GM12878 (cell line): ENCODE measurements around the gene GID8. TPM values are rescaled to one million over a fixed set of nuclear protein-coding genes. Genes with fewer than 3 reads are reported as not detected.

Source experiments
- BMI1 ChIP-seq: fragments of 450-650 bp; IDR thresholded peaks from 2 replicates; pipeline ENCODE4 v1.6.1; 2016; ENCODE audit warnings: mild to moderate bottlenecking, moderate library complexity, borderline replicate concordance
- BRCA1 ChIP-seq: IDR thresholded peaks from 2 replicates; pipeline ENCODE4 v1.6.1; 2011; ENCODE audit warnings: low read depth, low read length, improper control_type of control experiment
- CBX5 ChIP-seq: sonication (generic); IDR thresholded peaks from 2 replicates; pipeline ENCODE4 v1.6.1; 2016; ENCODE audit warnings: low read depth, moderate library complexity, mild to moderate bottlenecking, inconsistent platforms
- EP300 ChIP-seq, 2 experiments: fragments of 150-350 bp in 1 of 2; IDR thresholded peaks; 2 replicates each; pipeline ENCODE4 v1.6.1; 2011 to 2012; ENCODE audit warnings: low read depth in 2 of 2, low read length in 2 of 2, borderline replicate concordance in 1 of 2, improper control_type of control experiment in 1 of 2, inconsistent platforms in 1 of 2; ENCODE audit not compliant: control insufficient read depth in 1 of 2
- FOXK2 ChIP-seq: fragments of 450-650 bp; IDR thresholded peaks from 2 replicates; pipeline ENCODE4 v1.6.1; 2017; ENCODE audit warnings: mild to moderate bottlenecking, moderate library complexity
- IKZF1 ChIP-seq: fragments of 450-650 bp; conservative IDR thresholded peaks from 2 replicates; pipeline ENCODE4 v1.6.1; 2017; ENCODE audit warnings: antibody characterized with exemption, mild to moderate bottlenecking
- KLF5 ChIP-seq: fragments of 450-650 bp; IDR thresholded peaks from 2 replicates; pipeline ENCODE4 v1.6.1; 2014; ENCODE audit warnings: mild to moderate bottlenecking; ENCODE audit not compliant: partially characterized antibody
- MEF2B ChIP-seq: fragments of 450-650 bp; IDR thresholded peaks from 2 replicates; pipeline ENCODE4 v1.6.1; 2018; ENCODE audit warnings: mild to moderate bottlenecking, moderate library complexity; ENCODE audit not compliant: partially characterized antibody, poor library complexity, severe bottlenecking
- NBN ChIP-seq: fragments of 450-650 bp; IDR thresholded peaks from 2 replicates; pipeline ENCODE4 v1.6.1; 2016
- PAX5 ChIP-seq: IDR thresholded peaks from 2 replicates; pipeline ENCODE4 v1.6.1; 2011; ENCODE audit warnings: low read depth, low read length, borderline replicate concordance
- RB1 ChIP-seq: fragments of 450-650 bp; formaldehyde crosslinking; IDR thresholded peaks from 2 replicates; pipeline ENCODE4 v1.6.1; 2017; ENCODE audit warnings: mild to moderate bottlenecking, borderline replicate concordance
- RELA ChIP-seq: fragments of 450-650 bp; IDR thresholded peaks from 2 replicates; pipeline ENCODE4 v1.8.0; 2014; ENCODE audit warnings: borderline replicate concordance; ENCODE audit not compliant: partially characterized antibody
- SIX5 ChIP-seq: IDR thresholded peaks from 2 replicates; pipeline ENCODE4 v1.6.1; 2011; ENCODE audit warnings: mild to moderate bottlenecking, low read depth, low read length, moderate library complexity; ENCODE audit not compliant: severe bottlenecking
- SMARCA5 ChIP-seq: fragments of 450-650 bp; IDR thresholded peaks from 2 replicates; pipeline ENCODE4 v1.6.1; 2017; ENCODE audit warnings: mild to moderate bottlenecking
- SRF ChIP-seq, 2 experiments: IDR thresholded peaks; 2 replicates each; pipeline ENCODE4 v1.6.1; 2011; ENCODE audit warnings: low read depth in 2 of 2, low read length in 2 of 2, mild to moderate bottlenecking in 1 of 2, moderate library complexity in 1 of 2
- ZBED1 ChIP-seq: IDR thresholded peaks from 2 replicates; pipeline ENCODE4 v1.6.1; 2016; ENCODE audit warnings: borderline replicate concordance
- ZNF217 ChIP-seq: fragments of 450-650 bp; IDR thresholded peaks from 2 replicates; pipeline ENCODE4 v1.6.1; 2017; ENCODE audit warnings: antibody characterized with exemption, mild to moderate bottlenecking
- ZNF24 ChIP-seq: fragments of 450-650 bp; IDR thresholded peaks from 2 replicates; pipeline ENCODE4 v1.6.1; 2017; ENCODE audit warnings: antibody characterized with exemption, mild to moderate bottlenecking
- polyA plus RNA-seq, 11 experiments: library from polyadenylated mRNA; depleted of rRNA in 4 of 11; unstranded in 6 of 11; stranded (reverse) in 5 of 11; fragments of >200 nt; fragmentation: Nextera tagmentation in 4 of 11; fragmentation: Illumina TruSeq in 1 of 11; extraction: Ambion mirVana in 4 of 11; extraction: Trizol in 1 of 11; gene quantifications; 1 replicate in 1 of 11; 2 replicates in 10 of 11; pipeline versions ENCODE4 v1.2.1 to v1.2.3, GENCODE V29; 2011 to 2016; ENCODE audit warnings: inconsistent platforms in 2 of 11, missing spikeins in 2 of 11, low read depth in 1 of 11
- total RNA-seq, 4 experiments: library from RNA; depleted of rRNA in 3 of 4; stranded (reverse); fragments of >200 nt in 3 of 4; fragmentation: Illumina TruSeq in 1 of 4; extraction: Trizol in 1 of 4; gene quantifications; 2 replicates each; pipeline versions ENCODE4 v1.2.1 to v1.2.3, GENCODE V29; 2013 to 2021
- TF ChIP-seq, protein P1 (sequence below): IDR thresholded peaks from 2 replicates; pipeline ENCODE4 v1.6.1; 2011; ENCODE audit warnings: borderline replicate concordance, low read depth, mild to moderate bottlenecking, moderate library complexity, mixed read lengths, low read length; ENCODE audit not compliant: insufficient read depth; ENCODE audit errors: extremely low read length
- TF ChIP-seq, protein P2 (sequence below): fragments of 450-650 bp; conservative IDR thresholded peaks from 2 replicates; pipeline ENCODE4 v1.6.1; 2017; ENCODE audit warnings: mild to moderate bottlenecking, moderate library complexity
- TF ChIP-seq, protein P3 (sequence below): fragments of 450-650 bp; IDR thresholded peaks from 2 replicates; pipeline ENCODE4 v1.6.1; 2017; ENCODE audit warnings: mild to moderate bottlenecking
- TF ChIP-seq, protein P4 (sequence below): fragments of 450-650 bp; IDR thresholded peaks from 2 replicates; pipeline ENCODE4 v1.6.1; 2017; ENCODE audit warnings: antibody characterized with exemption, mild to moderate bottlenecking, moderate library complexity

GID8 gene
- total and polyA plus RNA-seq, 10 of the 15 experiments (the other 5 are each of a cell fraction or from before 2014, with no cell fraction given) = 12.0 to 33.8 (median 22.2) TPM

GRCh38 chr20:62977613-62978560, 39.9 kb downstream of the GID8 start (continued):
- TF ChIP-seq, protein P1, sequence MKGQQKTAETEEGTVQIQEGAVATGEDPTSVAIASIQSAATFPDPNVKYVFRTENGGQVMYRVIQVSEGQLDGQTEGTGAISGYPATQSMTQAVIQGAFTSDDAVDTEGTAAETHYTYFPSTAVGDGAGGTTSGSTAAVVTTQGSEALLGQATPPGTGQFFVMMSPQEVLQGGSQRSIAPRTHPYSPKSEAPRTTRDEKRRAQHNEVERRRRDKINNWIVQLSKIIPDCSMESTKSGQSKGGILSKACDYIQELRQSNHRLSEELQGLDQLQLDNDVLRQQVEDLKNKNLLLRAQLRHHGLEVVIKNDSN = no peak
- peak; percentile 41; the same call in 1 of the 2 replicates for TF ChIP-seq FOXK2
- peak; percentile 80 for TF ChIP-seq PAX5
- peak; percentile 89 for TF ChIP-seq NBN
- TF ChIP-seq, protein P2, sequence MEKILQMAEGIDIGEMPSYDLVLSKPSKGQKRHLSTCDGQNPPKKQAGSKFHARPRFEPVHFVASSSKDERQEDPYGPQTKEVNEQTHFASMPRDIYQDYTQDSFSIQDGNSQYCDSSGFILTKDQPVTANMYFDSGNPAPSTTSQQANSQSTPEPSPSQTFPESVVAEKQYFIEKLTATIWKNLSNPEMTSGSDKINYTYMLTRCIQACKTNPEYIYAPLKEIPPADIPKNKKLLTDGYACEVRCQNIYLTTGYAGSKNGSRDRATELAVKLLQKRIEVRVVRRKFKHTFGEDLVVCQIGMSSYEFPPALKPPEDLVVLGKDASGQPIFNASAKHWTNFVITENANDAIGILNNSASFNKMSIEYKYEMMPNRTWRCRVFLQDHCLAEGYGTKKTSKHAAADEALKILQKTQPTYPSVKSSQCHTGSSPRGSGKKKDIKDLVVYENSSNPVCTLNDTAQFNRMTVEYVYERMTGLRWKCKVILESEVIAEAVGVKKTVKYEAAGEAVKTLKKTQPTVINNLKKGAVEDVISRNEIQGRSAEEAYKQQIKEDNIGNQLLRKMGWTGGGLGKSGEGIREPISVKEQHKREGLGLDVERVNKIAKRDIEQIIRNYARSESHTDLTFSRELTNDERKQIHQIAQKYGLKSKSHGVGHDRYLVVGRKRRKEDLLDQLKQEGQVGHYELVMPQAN = peak; percentile 59; the same call in 1 of the 2 replicates
- TF ChIP-seq ZBED1 = peak; percentile 56; the same call in 1 of the 2 replicates
- no peak for TF ChIP-seq BRCA1
- 0 out of 2 replicates have a peak, but pooled peaks have one; percentile 59 for TF ChIP-seq BMI1
- no peak for TF ChIP-seq CBX5
- peak; percentile 94 for TF ChIP-seq MEF2B
- TF ChIP-seq, protein P3, sequence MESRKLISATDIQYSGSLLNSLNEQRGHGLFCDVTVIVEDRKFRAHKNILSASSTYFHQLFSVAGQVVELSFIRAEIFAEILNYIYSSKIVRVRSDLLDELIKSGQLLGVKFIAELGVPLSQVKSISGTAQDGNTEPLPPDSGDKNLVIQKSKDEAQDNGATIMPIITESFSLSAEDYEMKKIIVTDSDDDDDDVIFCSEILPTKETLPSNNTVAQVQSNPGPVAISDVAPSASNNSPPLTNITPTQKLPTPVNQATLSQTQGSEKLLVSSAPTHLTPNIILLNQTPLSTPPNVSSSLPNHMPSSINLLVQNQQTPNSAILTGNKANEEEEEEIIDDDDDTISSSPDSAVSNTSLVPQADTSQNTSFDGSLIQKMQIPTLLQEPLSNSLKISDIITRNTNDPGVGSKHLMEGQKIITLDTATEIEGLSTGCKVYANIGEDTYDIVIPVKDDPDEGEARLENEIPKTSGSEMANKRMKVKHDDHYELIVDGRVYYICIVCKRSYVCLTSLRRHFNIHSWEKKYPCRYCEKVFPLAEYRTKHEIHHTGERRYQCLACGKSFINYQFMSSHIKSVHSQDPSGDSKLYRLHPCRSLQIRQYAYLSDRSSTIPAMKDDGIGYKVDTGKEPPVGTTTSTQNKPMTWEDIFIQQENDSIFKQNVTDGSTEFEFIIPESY = peak; percentile 56; the same call in 1 of the 2 replicates
- peak; percentile 74 for TF ChIP-seq RELA
- TF ChIP-seq SIX5 = no peak
- TF ChIP-seq SMARCA5 = peak; percentile 97
- peak; percentile 51 for TF ChIP-seq KLF5
- TF ChIP-seq SRF (IDR thresholded peaks at IDR 0.05; ENCODE audit: low read depth in 2 of 2, low read length in 2 of 2) = 0 out of 4 replicates have a peak, but pooled peaks of 1 of the 2 experiments have one; percentile 23
- no peak for TF ChIP-seq ZNF24
- TF ChIP-seq, protein P4, sequence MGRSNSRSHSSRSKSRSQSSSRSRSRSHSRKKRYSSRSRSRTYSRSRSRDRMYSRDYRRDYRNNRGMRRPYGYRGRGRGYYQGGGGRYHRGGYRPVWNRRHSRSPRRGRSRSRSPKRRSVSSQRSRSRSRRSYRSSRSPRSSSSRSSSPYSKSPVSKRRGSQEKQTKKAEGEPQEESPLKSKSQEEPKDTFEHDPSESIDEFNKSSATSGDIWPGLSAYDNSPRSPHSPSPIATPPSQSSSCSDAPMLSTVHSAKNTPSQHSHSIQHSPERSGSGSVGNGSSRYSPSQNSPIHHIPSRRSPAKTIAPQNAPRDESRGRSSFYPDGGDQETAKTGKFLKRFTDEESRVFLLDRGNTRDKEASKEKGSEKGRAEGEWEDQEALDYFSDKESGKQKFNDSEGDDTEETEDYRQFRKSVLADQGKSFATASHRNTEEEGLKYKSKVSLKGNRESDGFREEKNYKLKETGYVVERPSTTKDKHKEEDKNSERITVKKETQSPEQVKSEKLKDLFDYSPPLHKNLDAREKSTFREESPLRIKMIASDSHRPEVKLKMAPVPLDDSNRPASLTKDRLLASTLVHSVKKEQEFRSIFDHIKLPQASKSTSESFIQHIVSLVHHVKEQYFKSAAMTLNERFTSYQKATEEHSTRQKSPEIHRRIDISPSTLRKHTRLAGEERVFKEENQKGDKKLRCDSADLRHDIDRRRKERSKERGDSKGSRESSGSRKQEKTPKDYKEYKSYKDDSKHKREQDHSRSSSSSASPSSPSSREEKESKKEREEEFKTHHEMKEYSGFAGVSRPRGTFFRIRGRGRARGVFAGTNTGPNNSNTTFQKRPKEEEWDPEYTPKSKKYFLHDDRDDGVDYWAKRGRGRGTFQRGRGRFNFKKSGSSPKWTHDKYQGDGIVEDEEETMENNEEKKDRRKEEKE = no peak
- peak; percentile 98 for TF ChIP-seq IKZF1
- TF ChIP-seq ZNF217 = peak; percentile 90; the same call in 1 of the 2 replicates
- TF ChIP-seq RB1 = no peak
- peak; percentile 94 to 98; a peak in 3 of 4 replicates for TF ChIP-seq EP300 (IDR thresholded peaks at IDR 0.05; ENCODE audit: borderline replicate concordance in 1 of 2, control insufficient read depth in 1 of 2, low read depth in 2 of 2, low read length in 2 of 2)
